ENCODE data around the gene ACTL6B. TPM values are rescaled to one million over a fixed set of nuclear protein-coding genes. Genes with fewer than 3 reads are reported as not detected.

ACTL6B gene
- total RNA-seq, 1 experiment from 2014 or later, result 1.3 TPM

- Mint-ChIP-seq H3K4me1 (peaks cover 32% of the 10 kb centered on the region), H3K27me3 (ENCODE audit: low read depth) (peaks cover 10% of the 10 kb centered on the region), H3K9me3 (no peaks in the 10 kb centered on the region), H3K4me3 (no peak overlapping the region), H3K27ac (no peak overlapping the region), H3K36me3 (peaks cover 15% of the 10 kb centered on the region)
- no peak for ATAC-seq
- DNase-seq (ENCODE audit: low spot score), result peak; percentile 50
- CTCF ChIA-PET, result interaction anchor here (2.1 kb wide), 1 partner anchor 105 kb away, joined by 6 read pairs; the partner anchor contains the start of gene POP7
- POLR2A ChIA-PET, result interaction anchor here (1.0 kb wide), 1 partner anchor 12 kb away, joined by 3 read pairs; the partner anchor contains the start of gene MOSPD3
- TF ChIP-seq HMGA2 (CRISPR knock-in tag; IDR thresholded peaks at IDR 0.05), result no peak
- no peak for TF ChIP-seq STAT6 (CRISPR knock-in tag; conservative IDR thresholded peaks at IDR 0.05; ENCODE audit: low read depth)
- no peak for TF ChIP-seq ATF2 (CRISPR knock-in tag; IDR thresholded peaks at IDR 0.05; ENCODE audit: borderline replicate concordance, low read depth)
- no peak for TF ChIP-seq OVOL2 (CRISPR knock-in tag; IDR thresholded peaks at IDR 0.05; ENCODE audit: borderline replicate concordance)
- TF ChIP-seq CTCF (IDR thresholded peaks at IDR 0.05), result no peak
- TF ChIP-seq AR (CRISPR knock-in tag; IDR thresholded peaks at IDR 0.05), result no peak
- TF ChIP-seq ATF6 (CRISPR knock-in tag; IDR thresholded peaks at IDR 0.05), result no peak
- TF ChIP-seq ZNF263 (CRISPR knock-in tag; IDR thresholded peaks at IDR 0.05; ENCODE audit: low read depth), result no peak
- TF ChIP-seq SOX15 (CRISPR knock-in tag; IDR thresholded peaks at IDR 0.05), result no peak
- TF ChIP-seq PREB (CRISPR knock-in tag; IDR thresholded peaks at IDR 0.05; ENCODE audit: borderline replicate concordance), result no peak
- no peak for TF ChIP-seq IRF1 (CRISPR knock-in tag; IDR thresholded peaks at IDR 0.05)
- TF ChIP-seq KAT7 (CRISPR knock-in tag; IDR thresholded peaks at IDR 0.05; ENCODE audit: borderline replicate concordance), result no peak
- TF ChIP-seq NFE2L1 (CRISPR knock-in tag; IDR thresholded peaks at IDR 0.05), result no peak
- no peak for TF ChIP-seq MLX (CRISPR knock-in tag; IDR thresholded peaks at IDR 0.05)
- no peak for TF ChIP-seq NR2C2 (CRISPR knock-in tag; IDR thresholded peaks at IDR 0.05)
- TF ChIP-seq JAZF1 (CRISPR knock-in tag; IDR thresholded peaks at IDR 0.05), result no peak
- no peak for TF ChIP-seq NR1H2 (CRISPR knock-in tag; IDR thresholded peaks at IDR 0.05)
- no peak for TF ChIP-seq E2F5 (CRISPR knock-in tag; IDR thresholded peaks at IDR 0.05)
- no peak for TF ChIP-seq USF2 (CRISPR knock-in tag; IDR thresholded peaks at IDR 0.05)
- no peak for TF ChIP-seq IRF2 (CRISPR knock-in tag; IDR thresholded peaks at IDR 0.05; ENCODE audit: borderline replicate concordance, low read depth)
Measured at GRCh38 chr7:100599911-100600729, 56.1 kb downstream of the ACTL6B start.
